Spleen (tissue), 11 donors: ENCODE measurements around the gene MAS1L. TPM values are rescaled to one million over a fixed set of nuclear protein-coding genes. Genes with fewer than 3 reads are reported as not detected.

Source experiments
- DNase-seq: peaks from one replicate; pipeline ENCODE4 v3.0.0-alpha.2; 2020
- H3K27ac ChIP-seq, 8 donors: fragments of 200-600 bp; sonication (generic) in 7 of 8; 1 replicate in 4 of 8; 2 replicates in 4 of 8; pipeline versions ENCODE4 v1.5.0 to v1.8.0; 2016 to 2021; ENCODE audit warnings: inconsistent platforms in 4 of 8, mild to moderate bottlenecking in 4 of 8, moderate library complexity in 1 of 8
- H3K27me3 ChIP-seq, 7 donors: fragments of 200-600 bp; sonication (generic) in 6 of 7; replicated peaks in 1 of 7; 1 replicate in 4 of 7; 2 replicates in 3 of 7; pipeline versions ENCODE4 v1.5.0 to v1.8.0; 2016 to 2021; ENCODE audit warnings: inconsistent platforms in 3 of 7, mild to moderate bottlenecking in 1 of 7
- H3K36me3 ChIP-seq, 6 donors: fragments of 200-600 bp; sonication (generic) in 5 of 6; 1 replicate in 4 of 6; 2 replicates in 2 of 6; pipeline versions ENCODE4 v1.5.0 to v1.8.0; 2016 to 2021; ENCODE audit warnings: inconsistent platforms in 2 of 6
- H3K4me1 ChIP-seq, 6 donors: fragments of 200-600 bp; sonication (generic) in 5 of 6; 1 replicate in 3 of 6; 2 replicates in 3 of 6; pipeline versions ENCODE4 v1.5.0 to v1.8.0; 2016 to 2021; ENCODE audit warnings: inconsistent platforms in 3 of 6
- H3K4me3 ChIP-seq, 8 donors: fragments of 200-600 bp; sonication (generic) in 7 of 8; 1 replicate in 4 of 8; 2 replicates in 4 of 8; pipeline versions ENCODE4 v1.5.0 to v1.8.0; 2016 to 2021; ENCODE audit warnings: inconsistent platforms in 4 of 8, mild to moderate bottlenecking in 4 of 8, moderate library complexity in 2 of 8
- H3K9me3 ChIP-seq, 8 donors: fragments of 200-600 bp; sonication (generic) in 7 of 8; 1 replicate in 4 of 8; 2 replicates in 4 of 8; pipeline versions ENCODE4 v1.5.0 to v1.8.0; 2016 to 2021; ENCODE audit warnings: inconsistent platforms in 4 of 8
- CTCF ChIP-seq, 11 experiments: fragments of 200-600 bp in 7 of 11; fragments of 450-650 bp in 4 of 11; sonication (generic) in 4 of 11; IDR thresholded peaks in 8 of 11; conservative IDR thresholded peaks in 3 of 11; 1 replicate in 7 of 11; 2 replicates in 4 of 11; pipeline versions ENCODE4 v1.4.0 to v1.8.0; 2016 to 2021; ENCODE audit warnings: antibody characterized with exemption in 11 of 11, inconsistent platforms in 4 of 11, mild to moderate bottlenecking in 1 of 11
- POLR2A ChIP-seq, 3 donors: fragments of 450-650 bp; IDR thresholded peaks; one replicate each; pipeline ENCODE4 v1.5.1; 2017; ENCODE audit warnings: antibody characterized with exemption in 3 of 3, mild to moderate bottlenecking in 1 of 3
- POLR2AphosphoS5 ChIP-seq, 3 donors: sonication (generic); formaldehyde crosslinking; IDR thresholded peaks; one replicate each; pipeline ENCODE4 v1.5.1; 2017; ENCODE audit warnings: antibody characterized with exemption in 3 of 3
- WGBS, 5 donors: extraction: QIAGEN DNeasy Blood & Tissue Kit in 3 of 5; methylation state at CpG; one replicate each; pipeline versions ENCODE4 v1.1.5 to v1.1.7; 2013 to 2018; 5-methylcytosine and 5-hydroxymethylcytosine counted together
- intact Hi-C: fragments of 100-400 bp; cut with DNase I; formaldehyde crosslinking; loops from one replicate; pipeline ENCODE4 v1.15.0; 2023; ENCODE audit warnings: low total_unique reads
- polyA plus RNA-seq, 3 donors: library from polyadenylated mRNA; stranded (reverse); fragments of 200-250 nt; gene quantifications; one replicate each; pipeline ENCODE4 v1.2.1, GENCODE V29; 2013
- total RNA-seq, 7 donors: library from RNA; depleted of rRNA in 3 of 7; stranded (reverse); fragments of >200 nt in 3 of 7; fragmentation: NEBNext Ultra II Directional in 4 of 7; extraction: Animal tissue kit (Norgen Biotek cat#: 25700) in 4 of 7; gene quantifications; one replicate each; pipeline versions ENCODE4 v1.1.0 to v1.2.1, GENCODE V29; 2016 to 2021
- donor health status: healthy with polysubstance abuse.
- donor health status: DM: no; HTN: no; CAD: no; lungs with moderate emphysema.
- donor health status: DM: no; HTN: no; CAD: no.
- donor health status: Bipolar disorder and iron deficiency.
- donor health status: healthy.
- donor health status: DM: no; HTN: no; CAD: no.
- donor health status: DM: yes; HTN: yes; CAD: no.

The MAS1L gene
- total and polyA plus RNA-seq, 10 donors, result not detected

- WGBS, 5 donors, result 71 to 94% (median 81%) methylated on average over 1 of the region's 1 CpG
- Histone ChIP-seq H3K4me1 (no peaks in the 10 kb centered on the region), H3K27ac (no peak overlapping the region), H3K27me3 (peaks cover 0 to 9% (median 0%) of the 10 kb centered on the region in 7 donors), H3K9me3 (no peaks in the 10 kb centered on the region), H3K4me3 (no peak overlapping the region), H3K36me3 (no peaks in the 10 kb centered on the region)
- TF ChIP-seq POLR2AphosphoS5 (IDR thresholded peaks at IDR 0.05), result no peak
- no peak for DNase-seq
- intact Hi-C loops, result no loop called here
These were observed 39.4 kb upstream of the MAS1L start for GRCh38 chr6:29527126-29527525.

GRCh38 chr6:29525311-29525639 lies 37.5 kb upstream of the MAS1L start:
- no peak for TF ChIP-seq CTCF (IDR thresholded peaks at IDR 0.05 in 8 of 11, conservative IDR thresholded peaks at IDR 0.05 in 3 of 11)
- no peak for TF ChIP-seq POLR2AphosphoS5 (IDR thresholded peaks at IDR 0.05)
- TF ChIP-seq POLR2A (IDR thresholded peaks at IDR 0.05), result no peak
- no peaks in the 10 kb centered on the region for H3K9me3 ChIP-seq
- H3K4me1 ChIP-seq, result no peaks in the 10 kb centered on the region
- intact Hi-C loops, result no loop called here
- WGBS, 5 donors, result 0 to 2% (median 0%) methylated on average over 1 of the region's 1 CpG
- no peak overlapping the region for H3K27ac ChIP-seq
- no peak overlapping the region for H3K4me3 ChIP-seq
- H3K27me3 ChIP-seq, result peaks cover 0 to 9% (median 0%) of the 10 kb centered on the region in 7 donors
- no peak for DNase-seq
- H3K36me3 ChIP-seq, result no peaks in the 10 kb centered on the region

- Histone ChIP-seq H3K4me3 (no peak overlapping the region), H3K27ac (no peak overlapping the region), H3K27me3 (peaks cover 0 to 9% (median 0%) of the 10 kb centered on the region in 7 donors), H3K36me3 (no peaks in the 10 kb centered on the region), H3K9me3 (no peaks in the 10 kb centered on the region), H3K4me1 (no peaks in the 10 kb centered on the region)
- 44 to 62% (median 56%) methylated on average over 7 of the region's 7 CpGs for WGBS, 5 donors
- no peak for TF ChIP-seq CTCF (IDR thresholded peaks at IDR 0.05 in 8 of 11, conservative IDR thresholded peaks at IDR 0.05 in 3 of 11)
- TF ChIP-seq POLR2A (IDR thresholded peaks at IDR 0.05), result no peak
- no peak for TF ChIP-seq POLR2AphosphoS5 (IDR thresholded peaks at IDR 0.05)
- intact Hi-C loops, result no loop called here
- no peak for DNase-seq
These were observed 36.9 kb upstream of the MAS1L start for GRCh38 chr6:29524444-29525310.

GRCh38 chr6:29524044-29524443 lies 36.3 kb upstream of the MAS1L start:
- no peak overlapping the region for H3K4me3 ChIP-seq
- DNase-seq, result no peak
- WGBS, 5 donors, result 66 to 94% (median 89%) methylated on average over 2 of the region's 2 CpGs
- H3K4me1 ChIP-seq, result no peaks in the 10 kb centered on the region
- no peaks in the 10 kb centered on the region for H3K9me3 ChIP-seq
- intact Hi-C loops, result no loop called here
- no peaks in the 10 kb centered on the region for H3K36me3 ChIP-seq
- H3K27ac ChIP-seq, result no peak overlapping the region
- TF ChIP-seq POLR2A (IDR thresholded peaks at IDR 0.05) (no peak), POLR2AphosphoS5 (IDR thresholded peaks at IDR 0.05) (no peak), CTCF (IDR thresholded peaks at IDR 0.05 in 8 of 11, conservative IDR thresholded peaks at IDR 0.05 in 3 of 11) (no peak)
- peaks cover 0 to 9% (median 0%) of the 10 kb centered on the region in 7 donors for H3K27me3 ChIP-seq
